Lower lobe of right lung (tissue), 2 donors: Measurements from ENCODE around the gene PHF24. TPM values are rescaled to one million over a fixed set of nuclear protein-coding genes. Genes with fewer than 3 reads are reported as not detected.
"Not testable (repeated sequence)": the region's sequence is repeated elsewhere in the genome, so short reads cannot be mapped to it uniquely, and the experiment has no call there.

Experiments
- ATAC-seq, 2 donors: fragments of 200-7000 bp; cut with Tn5 transposase; one replicate each; pipeline ENCODE4 v1.9.1; 2020 to 2022; ENCODE audit warnings: mild to moderate bottlenecking in 2 of 2, moderate library complexity in 2 of 2
- DNase-seq: peaks from one replicate; pipeline ENCODE4 v3.0.0-alpha.2; 2020
- H3K27ac ChIP-seq: fragments of 200-600 bp; one replicate; pipeline ENCODE4 v1.8.0; 2022
- H3K27me3 ChIP-seq: fragments of 200-600 bp; one replicate; pipeline ENCODE4 v1.8.0; 2022; ENCODE audit warnings: low read depth
- H3K36me3 ChIP-seq: fragments of 200-600 bp; one replicate; pipeline ENCODE4 v1.8.0; 2022; ENCODE audit warnings: mild to moderate bottlenecking
- H3K4me1 ChIP-seq: fragments of 200-600 bp; one replicate; pipeline ENCODE4 v1.8.0; 2022
- H3K4me3 ChIP-seq: fragments of 200-600 bp; one replicate; pipeline ENCODE4 v1.8.0; 2022; ENCODE audit warnings: mild to moderate bottlenecking
- H3K9me3 ChIP-seq: fragments of 200-600 bp; one replicate; pipeline ENCODE4 v1.8.0; 2022
- CTCF ChIP-seq: fragments of 200-600 bp; IDR thresholded peaks from one replicate; pipeline ENCODE4 v1.8.0; 2022; ENCODE audit warnings: antibody characterized with exemption, mild to moderate bottlenecking
- intact Hi-C: fragments of 100-400 bp; cut with DNase I; formaldehyde crosslinking; loops from one replicate; pipeline ENCODE4 v1.11.0; 2022
- total RNA-seq: library from RNA; stranded (reverse); fragmentation: NEBNext Ultra II Directional; extraction: Animal tissue kit (Norgen Biotek cat#: 25700); gene quantifications from one replicate; pipeline ENCODE4 v1.2.1, GENCODE V29; 2021
- donor health status: DM: no; HTN: yes; CAD: no; lungs with severe emphysema.

Gene PHF24
- total RNA-seq, 1 donor from 2014 or later, result 1.3 TPM

DNA sequence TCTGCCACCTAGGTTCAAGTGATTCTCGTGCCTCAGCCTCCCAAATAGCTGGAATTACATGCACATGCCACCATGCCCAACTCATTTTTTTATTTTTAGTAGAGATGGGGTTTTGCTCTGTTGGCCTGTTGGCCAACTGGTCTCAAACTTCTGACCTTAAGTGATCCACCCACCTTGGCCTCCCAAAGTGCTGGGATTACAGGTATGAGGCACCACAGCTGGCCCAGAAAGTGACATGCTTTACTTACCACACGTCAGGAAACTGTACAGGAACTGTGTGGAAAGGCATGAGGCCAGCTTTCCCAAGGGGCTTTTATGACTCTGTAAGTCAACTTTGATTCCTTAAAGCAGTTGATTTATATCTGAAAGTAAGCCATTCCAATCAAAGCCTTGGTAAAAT, 56.4 kb downstream of the PHF24 start:
- no peaks in the 10 kb centered on the region for H3K27me3 ChIP-seq
- H3K4me3 ChIP-seq, result no peak overlapping the region
- no peak for DNase-seq
- ATAC-seq, result no peak
- TF ChIP-seq CTCF, result no peak
- peaks cover 7% of the 10 kb centered on the region for H3K9me3 ChIP-seq
- H3K4me1 ChIP-seq, result no peaks in the 10 kb centered on the region
- intact Hi-C loops, result no loop called here
- H3K36me3 ChIP-seq, result peaks cover 32% of the 10 kb centered on the region
- H3K27ac ChIP-seq, result no peak overlapping the region

DNA sequence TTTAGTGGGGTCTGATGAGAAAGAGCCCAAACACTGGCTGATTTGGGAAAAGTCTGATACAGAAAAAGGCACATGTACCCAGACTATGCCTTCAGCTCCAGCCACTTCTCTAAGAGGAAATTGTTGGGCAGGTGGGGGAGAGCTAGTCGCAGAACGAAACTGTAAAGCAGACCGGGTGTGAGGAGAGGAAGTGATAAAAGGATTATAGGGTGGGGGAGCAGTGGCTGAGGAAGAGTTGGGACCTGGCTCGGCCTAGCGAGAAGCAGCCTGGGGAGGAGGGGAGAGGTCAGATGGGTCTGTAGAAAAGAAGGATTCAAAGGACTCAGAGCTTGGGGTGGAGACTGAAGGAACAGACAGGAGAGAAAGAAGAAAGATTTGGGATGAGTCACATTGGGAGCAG, 65.4 kb downstream of the PHF24 start:
- H3K4me1 ChIP-seq, DNase-seq, H3K4me3 ChIP-seq, H3K27ac ChIP-seq, H3K27me3 ChIP-seq, H3K9me3 ChIP-seq, ATAC-seq, intact Hi-C loops: not testable (repeated sequence)
- peaks cover 15% of the 10 kb centered on the region for H3K36me3 ChIP-seq

GRCh38 chr9:35026671-35027070, 68.6 kb downstream of the PHF24 start:
- DNase-seq, result no peak
- Histone ChIP-seq H3K36me3 (peaks cover 7% of the 10 kb centered on the region), H3K9me3 (no peaks in the 10 kb centered on the region), H3K4me3 (no peak overlapping the region), H3K27me3 (no peaks in the 10 kb centered on the region), H3K27ac (no peak overlapping the region), H3K4me1 (no peaks in the 10 kb centered on the region)
- TF ChIP-seq CTCF, result no peak
- intact Hi-C loops, result no loop called here
- ATAC-seq, result no peak

GRCh38 chr9:35027374-35027773, 69.3 kb downstream of the PHF24 start:
- no peaks in the 10 kb centered on the region for H3K4me1 ChIP-seq
- no peak for TF ChIP-seq CTCF
- DNase-seq, result no peak
- H3K9me3 ChIP-seq, result no peaks in the 10 kb centered on the region
- no peaks in the 10 kb centered on the region for H3K27me3 ChIP-seq
- no peak overlapping the region for H3K27ac ChIP-seq
- H3K36me3 ChIP-seq, result peaks cover 6% of the 10 kb centered on the region
- H3K4me3 ChIP-seq, result no peak overlapping the region
- ATAC-seq, result no peak
- intact Hi-C loops, result no loop called here

- H3K27me3 ChIP-seq, result no peaks in the 10 kb centered on the region
- no peaks in the 10 kb centered on the region for H3K4me1 ChIP-seq
- H3K27ac ChIP-seq, result no peak overlapping the region
- no peaks in the 10 kb centered on the region for H3K9me3 ChIP-seq
- H3K4me3 ChIP-seq, result no peak overlapping the region
- DNase-seq, result no peak
- TF ChIP-seq CTCF, result no peak
- ATAC-seq, result no peak
- peaks cover 3% of the 10 kb centered on the region for H3K36me3 ChIP-seq
- intact Hi-C loops, result no loop called here
Measured at GRCh38 chr9:35027860-35028259, 69.8 kb downstream of the PHF24 start.

DNA sequence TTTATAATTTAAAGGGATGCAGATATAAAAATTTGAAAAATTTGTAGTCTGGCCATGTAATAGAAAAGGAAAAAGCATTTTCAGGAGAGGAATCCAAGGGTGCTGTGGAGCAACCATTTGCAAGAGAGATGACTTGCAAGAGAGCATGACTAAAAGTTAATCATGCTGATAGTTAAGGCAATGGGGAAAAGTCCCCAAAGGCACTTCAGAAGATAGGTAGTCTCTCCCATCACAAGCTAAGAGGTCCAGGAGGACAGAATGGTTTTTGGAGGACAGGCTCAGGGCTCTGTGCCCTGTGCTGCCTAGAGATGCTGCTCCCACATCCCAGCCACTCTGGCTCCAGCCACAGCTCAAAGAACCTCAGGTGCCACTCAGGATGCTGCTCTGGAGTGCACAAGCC, 70.3 kb downstream of the PHF24 start:
- DNase-seq, result no peak
- no peaks in the 10 kb centered on the region for H3K27me3 ChIP-seq

More for the DNA sequence above, 70.3 kb downstream of the PHF24 start:
- Histone ChIP-seq H3K36me3 (peaks cover 3% of the 10 kb centered on the region), H3K9me3 (no peaks in the 10 kb centered on the region), H3K27ac (no peak overlapping the region), H3K4me3 (no peak overlapping the region), H3K4me1 (no peaks in the 10 kb centered on the region)
- no peak for TF ChIP-seq CTCF
- no peak for ATAC-seq
- intact Hi-C loops, result no loop called here
